GM10248 (cell line): ENCODE data around the gene ACRBP.

Experiments used
- CTCF ChIA-PET: fragments of 300-600 bp; sonication (Branson Sonifier 250); formaldehyde crosslinking; extraction: SDS; loops from one replicate; lab custom pipeline; 2021; ENCODE audit warnings: antibody characterized with exemption; lab: Yijun Ruan, JAX
- POLR2A ChIA-PET: fragments of 350-650 bp; sonication (Branson Sonifier 250); formaldehyde crosslinking; extraction: SDS; loops from one replicate; lab custom pipeline; 2020; ENCODE audit warnings: antibody characterized with exemption; lab: Yijun Ruan, JAX
- DNase-seq: peaks from one replicate; pipeline ENCODE4 v3.0.0; 2012; ENCODE audit errors: extremely low spot score
- TF ChIP-seq, protein P1 (sequence below): IDR thresholded peaks from 2 replicates; pipeline ENCODE4 v1.5.1; 2012; ENCODE audit warnings: mild to moderate bottlenecking, low read depth; ENCODE audit errors: extremely low read depth, missing control alignments, control extremely low read depth

The ACRBP gene

GRCh38 chr12:6653987-6654386, 6.8 kb upstream of the ACRBP start:
- ChIA-PET POLR2A (no interaction called here), CTCF (interaction anchor here (3.0 kb wide), 1 partner anchor 10 kb away, joined by 8 read pairs; no protein-coding TSS in a partner anchor)
- TF ChIP-seq, protein P1, sequence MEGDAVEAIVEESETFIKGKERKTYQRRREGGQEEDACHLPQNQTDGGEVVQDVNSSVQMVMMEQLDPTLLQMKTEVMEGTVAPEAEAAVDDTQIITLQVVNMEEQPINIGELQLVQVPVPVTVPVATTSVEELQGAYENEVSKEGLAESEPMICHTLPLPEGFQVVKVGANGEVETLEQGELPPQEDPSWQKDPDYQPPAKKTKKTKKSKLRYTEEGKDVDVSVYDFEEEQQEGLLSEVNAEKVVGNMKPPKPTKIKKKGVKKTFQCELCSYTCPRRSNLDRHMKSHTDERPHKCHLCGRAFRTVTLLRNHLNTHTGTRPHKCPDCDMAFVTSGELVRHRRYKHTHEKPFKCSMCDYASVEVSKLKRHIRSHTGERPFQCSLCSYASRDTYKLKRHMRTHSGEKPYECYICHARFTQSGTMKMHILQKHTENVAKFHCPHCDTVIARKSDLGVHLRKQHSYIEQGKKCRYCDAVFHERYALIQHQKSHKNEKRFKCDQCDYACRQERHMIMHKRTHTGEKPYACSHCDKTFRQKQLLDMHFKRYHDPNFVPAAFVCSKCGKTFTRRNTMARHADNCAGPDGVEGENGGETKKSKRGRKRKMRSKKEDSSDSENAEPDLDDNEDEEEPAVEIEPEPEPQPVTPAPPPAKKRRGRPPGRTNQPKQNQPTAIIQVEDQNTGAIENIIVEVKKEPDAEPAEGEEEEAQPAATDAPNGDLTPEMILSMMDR: no peak
- DNase-seq: no peak

DNA sequence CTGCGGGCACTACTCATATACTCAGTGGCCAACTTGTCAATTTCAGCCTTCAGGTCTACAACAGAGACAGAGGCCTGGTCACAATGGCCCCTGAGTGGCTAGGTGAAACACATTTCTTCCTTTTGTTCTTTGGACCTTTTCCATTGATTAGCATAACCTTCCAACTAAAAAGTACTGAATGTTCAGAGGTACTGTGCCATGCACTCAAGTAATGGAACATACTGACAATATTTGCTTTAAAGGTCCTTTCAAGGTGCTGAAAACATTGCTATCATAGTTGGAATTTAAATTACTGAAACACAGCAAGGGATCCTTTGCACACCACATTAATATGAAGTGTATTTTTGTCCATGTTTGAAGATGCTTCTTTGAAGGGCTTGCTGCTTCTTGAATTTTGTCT, 6.1 kb upstream of the ACRBP start:
- TF ChIP-seq, protein P1: no peak
- ChIA-PET POLR2A (no interaction called here), CTCF (interaction anchor here (1.0 to 3.0 kb wide), 3 partner anchors 9 to 35 kb away, joined by 3 to 8 read pairs (median 5); partner anchors contain the start of gene LPAR5)
- no peak for DNase-seq

GRCh38 chr12:6652391-6652790, 5.2 kb upstream of the ACRBP start:
- POLR2A ChIA-PET: no interaction called here

GRCh38 chr12:6650832-6651231, 3.6 kb upstream of the ACRBP start:
- ChIA-PET POLR2A (no interaction called here), CTCF (interaction anchor here (1.1 to 1.2 kb wide), 2 partner anchors 30 to 34 kb away, joined by 3 read pairs; no protein-coding TSS in a partner anchor)
- no peak for DNase-seq
- TF ChIP-seq, protein P1: no peak

More at GRCh38 chr12:6652391-6652790, 5.2 kb upstream of the ACRBP start:
- DNase-seq: no peak
- TF ChIP-seq, protein P1: no peak
- CTCF ChIA-PET: interaction anchor here (1.0 to 3.0 kb wide), 3 partner anchors 8 to 34 kb away, joined by 3 to 8 read pairs (median 5); partner anchors contain the start of gene LPAR5

- no peak for DNase-seq
- ChIA-PET CTCF (interaction anchor here (1.2 to 3.7 kb wide), 3 partner anchors 11 to 32 kb away, joined by 3 to 19 read pairs (median 10); no protein-coding TSS in a partner anchor), POLR2A (no interaction called here)
- TF ChIP-seq, protein P1: no peak
These were observed 753 bp downstream of the ACRBP start for GRCh38 chr12:6646276-6647082.

- POLR2A ChIA-PET: interaction anchor here (1.7 kb wide), 1 partner anchor 10 kb away, joined by 6 read pairs; the partner anchor contains the start of gene LPAR5
- CTCF ChIA-PET: interaction anchor here (0.9 to 3.7 kb wide), 21 partner anchors 8 to 207 kb away, joined by 3 to 19 read pairs (median 4); partner anchors contain the start of genes CDCA3, LPAR5, MLF2 and PTMS
- TF ChIP-seq, protein P1: no peak
- no peak for DNase-seq
These were observed 2.3 kb downstream of the ACRBP start for GRCh38 chr12:6644903-6645302.
